ENCODE measurements around the gene MPIG6B.

The MPIG6B gene

DNA sequence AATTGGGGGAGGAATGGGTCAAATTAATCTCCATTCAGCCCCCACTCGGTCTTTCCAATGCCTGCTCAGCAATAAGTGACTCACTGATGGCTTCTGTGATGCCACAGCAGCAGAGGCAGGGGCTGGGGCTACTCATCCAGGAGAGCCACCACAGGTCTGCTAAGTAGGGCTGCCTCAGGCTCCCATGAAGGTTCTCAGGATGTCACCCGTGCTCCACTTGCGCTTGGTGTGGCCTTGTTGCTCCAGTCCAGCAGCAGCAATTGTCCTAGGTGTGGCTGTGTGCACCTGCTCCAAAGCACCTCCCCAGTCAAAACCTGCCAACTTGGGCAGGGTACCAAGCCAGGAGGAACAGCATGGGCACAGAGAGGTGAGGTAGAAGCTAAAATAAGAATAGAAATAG lies 1.0 kb upstream of the MPIG6B start:
- no peak for FAIRE-seq

DNA sequence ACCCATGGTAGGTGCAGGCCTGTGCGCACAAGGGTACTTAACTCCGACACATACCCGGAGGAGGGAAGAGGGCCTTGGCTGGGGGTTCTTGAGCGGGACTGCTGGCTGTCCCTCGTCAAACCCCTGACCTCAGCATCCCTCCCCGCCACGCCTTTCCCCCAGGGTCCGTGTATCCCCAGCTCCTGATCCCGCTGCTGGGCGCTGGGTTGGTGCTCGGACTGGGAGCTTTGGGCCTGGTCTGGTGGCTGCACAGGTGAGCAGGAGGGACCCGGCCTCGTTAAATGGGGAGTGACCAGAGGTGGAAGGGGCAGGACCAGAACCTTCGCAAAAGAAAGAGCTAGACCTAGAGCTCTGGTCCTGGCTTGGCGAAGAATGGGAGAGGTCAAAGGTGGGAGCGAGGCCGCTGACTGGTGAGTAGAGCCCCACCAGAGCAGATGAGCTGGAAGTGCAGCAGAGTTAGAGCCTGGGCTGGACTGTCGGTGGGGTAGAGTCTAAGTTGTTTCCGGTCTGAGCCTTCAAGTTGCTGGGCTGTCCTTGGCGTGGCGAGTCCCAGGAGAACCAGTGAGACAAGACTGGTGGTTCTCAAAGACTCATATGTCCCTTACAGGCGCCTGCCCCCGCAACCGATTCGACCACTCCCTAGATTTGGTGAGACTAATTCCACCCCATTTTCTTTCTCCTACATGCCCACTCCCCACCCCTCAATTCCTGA lies 963 bp downstream of the MPIG6B start:
- DNase-seq (ENCODE audit: insufficient read length, low spot score): no peak
- no peak for FAIRE-seq
- TF ChIP-seq, protein P1, sequence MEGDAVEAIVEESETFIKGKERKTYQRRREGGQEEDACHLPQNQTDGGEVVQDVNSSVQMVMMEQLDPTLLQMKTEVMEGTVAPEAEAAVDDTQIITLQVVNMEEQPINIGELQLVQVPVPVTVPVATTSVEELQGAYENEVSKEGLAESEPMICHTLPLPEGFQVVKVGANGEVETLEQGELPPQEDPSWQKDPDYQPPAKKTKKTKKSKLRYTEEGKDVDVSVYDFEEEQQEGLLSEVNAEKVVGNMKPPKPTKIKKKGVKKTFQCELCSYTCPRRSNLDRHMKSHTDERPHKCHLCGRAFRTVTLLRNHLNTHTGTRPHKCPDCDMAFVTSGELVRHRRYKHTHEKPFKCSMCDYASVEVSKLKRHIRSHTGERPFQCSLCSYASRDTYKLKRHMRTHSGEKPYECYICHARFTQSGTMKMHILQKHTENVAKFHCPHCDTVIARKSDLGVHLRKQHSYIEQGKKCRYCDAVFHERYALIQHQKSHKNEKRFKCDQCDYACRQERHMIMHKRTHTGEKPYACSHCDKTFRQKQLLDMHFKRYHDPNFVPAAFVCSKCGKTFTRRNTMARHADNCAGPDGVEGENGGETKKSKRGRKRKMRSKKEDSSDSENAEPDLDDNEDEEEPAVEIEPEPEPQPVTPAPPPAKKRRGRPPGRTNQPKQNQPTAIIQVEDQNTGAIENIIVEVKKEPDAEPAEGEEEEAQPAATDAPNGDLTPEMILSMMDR (IDR thresholded peaks at IDR 0.05; ENCODE audit: insufficient read depth, missing control alignments): no peak

More for the DNA sequence above, 1.0 kb upstream of the MPIG6B start:
- TF ChIP-seq, protein P1 (IDR thresholded peaks at IDR 0.05; ENCODE audit: insufficient read depth, missing control alignments): no peak
- no peak for DNase-seq (ENCODE audit: insufficient read length, low spot score)

DNA sequence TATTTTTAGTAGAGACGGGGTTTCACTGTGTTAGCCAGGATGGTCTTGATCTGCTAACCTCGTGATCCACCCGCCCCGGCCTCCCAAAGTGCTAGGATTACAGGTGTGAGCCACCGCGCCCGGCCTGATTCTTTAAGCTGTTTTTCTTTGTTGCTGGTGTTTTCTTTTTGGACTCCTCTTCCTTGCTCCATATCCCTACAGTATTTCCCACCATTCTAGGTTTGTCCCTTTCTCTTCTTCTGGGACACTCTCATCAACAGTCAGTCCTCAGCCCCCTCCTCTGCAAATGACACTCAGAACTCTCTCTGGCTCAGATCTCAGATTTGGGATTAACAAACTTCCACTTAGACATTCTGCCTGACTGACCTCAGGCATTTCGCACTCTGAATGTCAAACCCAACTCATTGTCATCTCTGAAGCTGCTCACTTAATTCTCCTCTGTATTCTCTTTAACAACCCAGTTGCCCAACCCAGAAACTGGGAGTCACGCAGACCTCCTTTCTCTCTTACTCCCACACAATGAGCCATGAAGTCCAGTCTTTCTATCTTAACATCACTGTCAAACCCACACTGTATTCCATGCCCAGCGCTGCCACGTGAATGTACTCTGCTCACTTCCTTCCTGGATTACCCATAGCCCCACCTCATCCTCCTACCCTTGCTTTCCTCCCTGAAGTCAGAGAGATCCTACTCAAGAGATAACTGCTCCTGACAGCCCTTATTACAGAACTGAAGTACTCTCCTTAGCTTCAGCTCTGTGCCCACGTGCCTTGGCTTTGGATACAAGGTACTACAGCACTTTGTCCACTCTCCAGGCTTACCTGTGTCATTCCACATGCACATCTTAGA lies 2.6 kb downstream of the MPIG6B start:
- FAIRE-seq (no peak), DNase-seq (ENCODE audit: insufficient read length, low spot score) (no peak)
- TF ChIP-seq, protein P1 (IDR thresholded peaks at IDR 0.05; ENCODE audit: insufficient read depth, missing control alignments): no peak

DNA sequence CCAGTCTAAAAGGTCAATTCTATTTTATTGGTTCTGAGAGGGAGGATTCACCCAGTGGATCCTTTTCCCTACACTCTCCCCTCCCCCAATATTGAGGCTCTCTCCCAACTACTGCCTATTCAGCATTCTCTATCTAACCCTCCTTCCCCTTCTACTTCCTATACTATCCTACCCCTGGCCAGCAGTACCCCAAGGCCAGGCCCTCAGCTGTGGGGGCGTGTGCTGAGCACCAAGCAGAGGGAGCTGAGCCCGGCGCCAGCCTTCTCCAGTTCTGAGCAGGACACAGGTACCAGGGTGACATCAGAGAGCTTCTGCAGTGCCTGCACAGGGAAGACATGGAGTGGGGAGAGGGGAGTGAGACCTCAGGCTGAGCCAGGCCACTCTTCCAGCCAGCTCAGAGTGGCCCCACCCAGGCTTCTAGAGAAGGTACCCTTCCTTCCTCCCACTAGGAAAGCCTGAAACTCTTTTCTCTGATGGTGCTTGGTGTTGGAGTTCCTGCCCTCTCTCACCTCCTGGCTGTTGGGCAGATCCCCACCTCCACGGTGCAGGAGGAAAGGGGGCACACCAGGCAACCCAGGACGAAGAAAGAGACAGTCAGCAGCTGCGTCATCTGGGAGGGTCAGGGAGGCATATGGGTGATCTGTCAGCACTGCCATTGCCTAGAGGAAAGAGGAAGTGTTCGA lies 4.0 kb downstream of the MPIG6B start:
- DNase-seq (ENCODE audit: insufficient read length, low spot score) (no peak), FAIRE-seq (no peak)
- TF ChIP-seq, protein P1 (IDR thresholded peaks at IDR 0.05; ENCODE audit: insufficient read depth, missing control alignments): no peak

DNA sequence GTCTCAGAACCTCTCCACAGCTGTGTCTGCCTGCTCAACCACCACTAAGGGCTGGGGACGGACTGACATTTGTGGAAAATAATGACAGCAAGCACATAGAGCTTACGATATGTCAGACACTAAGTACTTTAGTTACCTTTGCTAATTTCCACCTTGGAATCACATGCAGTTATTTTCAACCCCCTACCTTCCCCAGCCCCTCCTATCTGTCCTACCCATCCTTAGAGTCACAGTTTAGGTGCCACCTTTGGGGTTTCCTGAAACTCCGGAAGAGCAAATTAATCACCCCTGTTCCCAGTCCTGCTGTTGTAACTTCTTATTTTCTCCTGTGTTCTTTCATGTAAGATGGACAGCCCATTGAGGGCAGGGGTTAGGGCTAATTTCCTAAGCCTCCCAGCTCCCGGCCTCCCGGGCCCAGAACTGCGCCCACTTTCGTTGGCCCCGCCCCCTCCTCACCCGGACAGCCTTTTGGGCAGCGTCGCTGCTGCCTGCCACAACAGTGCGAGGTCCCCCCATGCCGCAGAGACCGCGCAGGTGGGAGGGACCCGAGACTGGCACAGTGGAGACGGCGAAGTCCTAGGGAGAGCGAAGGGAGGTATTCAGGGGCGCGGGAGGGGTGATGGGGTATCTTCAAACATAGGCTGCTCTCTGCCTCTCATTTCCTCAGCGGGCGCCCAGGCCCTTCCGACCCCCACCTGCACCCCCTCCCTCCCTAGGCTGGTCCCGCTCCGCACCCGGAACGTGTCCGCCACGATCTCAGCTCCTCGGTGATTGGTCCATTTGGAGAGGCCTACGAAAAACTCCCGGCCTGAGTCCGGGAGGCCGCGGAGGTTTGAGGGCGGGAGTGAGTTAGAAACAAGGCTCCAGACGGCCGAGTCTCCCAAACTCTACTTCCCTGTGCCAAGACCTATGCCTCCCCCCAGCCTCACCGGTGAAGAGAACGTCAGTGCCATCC lies 4.8 kb downstream of the MPIG6B start:
- TF ChIP-seq, protein P1 (IDR thresholded peaks at IDR 0.05; ENCODE audit: insufficient read depth, missing control alignments): no peak
- DNase-seq (ENCODE audit: insufficient read length, low spot score) (no peak), FAIRE-seq (no peak)

DNA sequence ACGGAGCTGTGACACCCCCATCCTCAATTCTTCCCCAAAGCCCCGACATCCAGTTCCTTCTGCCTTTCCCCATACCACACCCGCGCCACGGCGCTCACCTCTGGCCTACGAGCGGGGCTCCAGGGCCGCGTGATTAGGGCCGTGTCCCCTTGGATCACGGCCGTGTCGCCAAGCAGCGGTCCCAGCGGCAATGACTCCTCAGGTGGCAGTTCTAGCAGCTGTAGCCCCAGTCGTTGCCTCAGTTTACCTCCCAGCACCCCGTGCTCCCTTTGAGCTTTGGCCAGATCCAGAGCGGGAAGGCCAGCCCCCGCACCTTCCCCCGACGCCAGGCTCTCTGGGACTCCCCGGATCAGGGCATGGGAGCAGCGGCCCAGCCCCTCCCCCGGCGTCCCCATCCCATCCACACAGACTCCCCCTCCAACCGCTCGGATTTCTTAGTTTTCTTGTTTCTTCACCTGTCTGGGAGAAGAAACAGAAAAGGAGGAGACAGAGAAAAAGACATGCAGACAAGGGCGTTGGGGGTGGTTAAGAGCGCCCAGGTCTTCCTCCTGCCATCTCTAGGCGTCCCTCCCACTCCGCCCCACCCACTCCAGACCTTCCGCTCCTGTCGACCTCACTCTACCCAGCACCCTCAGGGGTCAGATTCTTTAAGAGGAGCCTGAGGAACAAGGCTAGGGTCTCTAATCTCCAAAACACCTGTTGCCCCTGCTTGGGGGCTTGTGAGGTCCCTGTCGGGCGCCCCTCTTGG lies 5.8 kb downstream of the MPIG6B start, which contains the start of gene DDAH2:
Gene DDAH2 (minus strand): TSS at position 533 of the 748 bp plus-strand sequence. CDS start 138 bp downstream, at position 395.
- no peak for FAIRE-seq

More for the DNA sequence above, 5.8 kb downstream of the MPIG6B start, which contains the start of gene DDAH2:
- TF ChIP-seq, protein P1 (IDR thresholded peaks at IDR 0.05; ENCODE audit: insufficient read depth, missing control alignments): no peak
- no peak for DNase-seq (ENCODE audit: insufficient read length, low spot score)
